Activated CD4-positive, alpha-beta T cell treated with anti-CD3 and anti-CD28 coated beads, Interleukin-2, amount 50 U/mL, for 24 hours (primary cell): Measurements from ENCODE around the gene C1orf232.

Experiments
- DNase-seq, 2 donors: peaks; one replicate each; pipeline ENCODE4 v3.0.0-alpha.2; 2020; ENCODE audit warnings: low read depth in 1 of 2, low spot score in 1 of 2

C1orf232 gene

GRCh38 chr1:26158271-26158907 lies 10.4 kb downstream of the C1orf232 start:
- no peak for DNase-seq

GRCh38 chr1:26156285-26157038 lies 12.3 kb downstream of the C1orf232 start:
- no peak for DNase-seq

GRCh38 chr1:26155370-26156284 lies 13.1 kb downstream of the C1orf232 start:
- DNase-seq = no peak

- DNase-seq = no peak
Observed at GRCh38 chr1:26154750-26155149, 14.0 kb downstream of the C1orf232 start.

GRCh38 chr1:26153966-26154532 lies 14.7 kb downstream of the C1orf232 start:
- DNase-seq = no peak

GRCh38 chr1:26148887-26149286 lies 19.9 kb downstream of the C1orf232 start:
- DNase-seq = no peak

- DNase-seq = no peak
Observed at GRCh38 chr1:26145960-26146294, 22.8 kb downstream of the C1orf232 start.

GRCh38 chr1:26145041-26145959 lies 23.5 kb downstream of the C1orf232 start:
- peak; percentile 43 to 66 for DNase-seq

- no peak for DNase-seq
Observed at GRCh38 chr1:26142159-26142558, 26.6 kb downstream of the C1orf232 start.

- DNase-seq = no peak
Observed at GRCh38 chr1:26138974-26139558, 29.7 kb downstream of the C1orf232 start.

- DNase-seq = no peak
Observed at GRCh38 chr1:26134466-26134865, 34.3 kb downstream of the C1orf232 start.

- DNase-seq = no peak
Observed at GRCh38 chr1:26132834-26133167, 36.0 kb downstream of the C1orf232 start.

GRCh38 chr1:26132128-26132833 lies 36.5 kb downstream of the C1orf232 start:
- DNase-seq = no peak

GRCh38 chr1:26130695-26131094 lies 38.1 kb downstream of the C1orf232 start:
- no peak for DNase-seq

- DNase-seq = no peak
Observed at GRCh38 chr1:26129778-26130177, 39.0 kb downstream of the C1orf232 start.

- DNase-seq = no peak
Observed at GRCh38 chr1:26127235-26128163, 41.3 kb downstream of the C1orf232 start.

- peak in 1 of 2 donors; percentile 55 for DNase-seq
Observed at GRCh38 chr1:26126321-26127084, 42.3 kb downstream of the C1orf232 start.

GRCh38 chr1:26125946-26126320 lies 42.8 kb downstream of the C1orf232 start:
- no peak for DNase-seq
